ENCODE data around the gene LY6G6C.
"Not testable (repeated sequence)": the region's sequence is repeated elsewhere in the genome, so short reads cannot be mapped to it uniquely, and the experiment has no call there.

Gene LY6G6C

GRCh38 chr6:31725502-31726350 lies 4.2 kb upstream of the LY6G6C start:
- DNase-seq = no peak

- DNase-seq = no peak
Observed at GRCh38 chr6:31723980-31724691, 2.6 kb upstream of the LY6G6C start.

DNA sequence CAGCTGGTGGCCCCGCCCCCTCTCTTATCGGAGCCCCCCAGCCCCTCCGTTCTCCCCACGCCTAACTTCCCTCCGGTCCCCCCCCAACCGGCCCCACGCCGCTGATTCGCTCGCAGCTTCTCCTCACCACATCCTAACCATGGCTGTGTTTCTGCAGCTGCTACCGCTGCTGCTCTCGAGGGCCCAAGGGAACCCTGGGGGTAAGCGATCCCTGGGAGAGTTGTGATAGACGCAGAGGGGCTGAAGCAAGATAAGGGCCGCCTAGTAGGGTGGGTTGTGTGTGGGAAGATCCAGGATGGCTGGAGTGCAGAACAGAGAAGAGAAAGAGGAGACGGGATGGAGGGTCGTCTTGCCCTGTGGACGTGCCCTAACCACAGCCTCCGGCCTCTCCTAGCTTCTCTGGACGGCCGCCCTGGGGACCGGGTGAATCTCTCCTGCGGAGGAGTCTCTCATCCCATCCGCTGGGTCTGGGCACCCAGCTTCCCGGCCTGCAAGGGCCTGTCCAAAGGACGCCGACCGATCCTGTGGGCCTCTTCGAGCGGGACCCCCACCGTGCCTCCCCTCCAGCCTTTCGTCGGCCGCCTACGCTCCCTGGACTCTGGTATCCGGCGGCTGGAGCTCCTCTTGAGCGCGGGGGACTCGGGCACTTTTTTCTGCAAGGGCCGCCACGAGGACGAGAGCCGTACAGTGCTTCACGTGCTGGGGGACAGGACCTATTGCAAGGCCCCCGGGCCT lies 1.9 kb upstream of the LY6G6C start, which contains the start of gene MPIG6B:
TSS of gene MPIG6B (plus strand) at position 129 of the 735 bp plus-strand sequence. CDS start at position 140, 11 bp downstream.
- DNase-seq = peak; percentile 9

GRCh38 chr6:31722173-31722572 lies 627 bp upstream of the LY6G6C start:
- no peak for DNase-seq

GRCh38 chr6:31720196-31720770 lies 1.3 kb downstream of the LY6G6C start:
- DNase-seq = no peak

- no peak for DNase-seq
Observed at GRCh38 chr6:31719001-31719400, 2.5 kb downstream of the LY6G6C start.

GRCh38 chr6:31718265-31718664 lies 3.3 kb downstream of the LY6G6C start:
- DNase-seq = no peak

- no peak for DNase-seq
Observed at GRCh38 chr6:31717499-31718222, 3.9 kb downstream of the LY6G6C start.

GRCh38 chr6:31715022-31715958 lies 6.3 kb downstream of the LY6G6C start, which contains the start of gene LY6G6D:
TSS of gene LY6G6D (plus strand) at chr6:31715348. CDS start at chr6:31715356, 8 bp downstream.
- DNase-seq = peak; percentile 36

- DNase-seq = no peak
Observed at GRCh38 chr6:31713991-31714684, 7.4 kb downstream of the LY6G6C start.

DNA sequence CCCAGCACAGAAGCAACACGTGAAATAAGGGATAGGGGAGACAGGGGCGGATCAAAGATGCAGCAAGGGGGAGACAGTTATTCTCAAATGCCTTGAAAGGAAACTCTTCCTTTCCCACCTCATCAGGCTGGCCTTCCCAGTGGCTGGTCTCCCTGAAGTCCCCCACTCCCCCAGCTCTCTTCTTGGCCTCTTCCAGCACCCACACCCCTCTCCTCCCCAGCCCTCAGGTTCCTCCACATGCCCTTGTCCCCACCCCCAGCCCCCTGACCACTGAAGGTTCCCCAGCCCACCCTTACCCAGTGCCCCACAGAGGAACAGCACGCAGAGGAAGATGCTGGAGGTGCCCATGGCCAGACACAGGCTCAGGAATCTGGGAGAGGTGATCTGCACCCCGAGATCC lies 8.1 kb downstream of the LY6G6C start:
- no peak for DNase-seq

- DNase-seq = no peak
Observed at GRCh38 chr6:31712296-31712695, 9.2 kb downstream of the LY6G6C start.

GRCh38 chr6:31711233-31711632 lies 10.3 kb downstream of the LY6G6C start:
- DNase-seq = no peak

GRCh38 chr6:31710523-31711219 lies 10.9 kb downstream of the LY6G6C start:
- DNase-seq = peak; percentile 62

- DNase-seq = not testable (repeated sequence)
Observed at GRCh38 chr6:31709157-31709556, 12.4 kb downstream of the LY6G6C start.

GRCh38 chr6:31708224-31708623 lies 13.3 kb downstream of the LY6G6C start:
- no peak for DNase-seq

- no peak for DNase-seq
Observed at GRCh38 chr6:31707701-31708100, 13.8 kb downstream of the LY6G6C start.

DNA sequence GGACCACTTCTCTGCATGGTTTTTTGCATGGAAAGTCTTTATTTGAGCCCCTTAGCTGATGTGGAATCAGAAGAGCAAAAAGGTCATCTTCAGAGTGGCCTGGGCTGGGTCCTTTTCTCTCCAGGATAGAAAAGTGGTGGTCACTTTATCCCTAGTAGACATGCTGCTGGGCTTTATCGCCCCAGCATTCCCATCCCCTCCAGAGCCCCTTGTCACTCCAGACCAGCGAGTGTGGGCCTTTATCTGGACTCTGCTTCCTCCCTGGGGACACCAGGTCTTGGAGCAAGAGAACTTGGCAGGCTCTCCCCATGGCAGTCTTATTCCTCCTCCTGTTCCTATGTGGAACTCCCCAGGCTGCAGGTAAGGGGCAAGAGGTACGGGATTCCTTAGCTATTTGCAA lies 14.9 kb downstream of the LY6G6C start, which contains the start of gene LY6G6F:
TSS of gene LY6G6F (plus strand) at position 268 of the 400 bp plus-strand sequence. CDS start at position 309, 41 bp downstream.
- DNase-seq = no peak

- no peak for DNase-seq
Observed at GRCh38 chr6:31705931-31706330, 15.6 kb downstream of the LY6G6C start.
